CD4-positive, alpha-beta T cell treated with Interleukin-12 subunit alpha and Interleukin-12 subunit beta, for 1 hour (primary cell): ENCODE measurements around the gene CDK15.

ENCODE experiments used
- DNase-seq: peaks from one replicate; pipeline ENCODE4 v3.0.0-alpha.2; 2020

Gene CDK15

DNA sequence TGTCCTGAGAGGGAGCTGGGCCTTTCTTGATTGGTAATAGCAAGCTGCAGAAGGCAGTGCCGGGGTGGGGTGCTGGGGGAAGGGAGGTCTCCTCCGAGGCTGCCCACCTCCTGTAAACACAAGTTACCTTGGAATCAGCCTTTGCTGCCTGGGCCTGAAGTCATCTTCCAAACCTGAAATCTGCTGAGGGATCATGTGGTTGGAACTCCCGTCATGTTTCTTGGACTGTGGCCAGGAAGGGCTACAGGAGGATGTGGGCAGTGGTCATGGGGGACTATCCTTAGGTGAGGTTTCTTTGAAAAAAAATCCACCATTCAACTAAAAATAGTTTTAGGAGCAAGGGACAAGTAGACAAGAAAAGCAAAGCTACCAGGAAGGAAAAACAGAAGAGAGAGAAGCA lies 74.2 kb downstream of the CDK15 start:
- no peak for DNase-seq

DNA sequence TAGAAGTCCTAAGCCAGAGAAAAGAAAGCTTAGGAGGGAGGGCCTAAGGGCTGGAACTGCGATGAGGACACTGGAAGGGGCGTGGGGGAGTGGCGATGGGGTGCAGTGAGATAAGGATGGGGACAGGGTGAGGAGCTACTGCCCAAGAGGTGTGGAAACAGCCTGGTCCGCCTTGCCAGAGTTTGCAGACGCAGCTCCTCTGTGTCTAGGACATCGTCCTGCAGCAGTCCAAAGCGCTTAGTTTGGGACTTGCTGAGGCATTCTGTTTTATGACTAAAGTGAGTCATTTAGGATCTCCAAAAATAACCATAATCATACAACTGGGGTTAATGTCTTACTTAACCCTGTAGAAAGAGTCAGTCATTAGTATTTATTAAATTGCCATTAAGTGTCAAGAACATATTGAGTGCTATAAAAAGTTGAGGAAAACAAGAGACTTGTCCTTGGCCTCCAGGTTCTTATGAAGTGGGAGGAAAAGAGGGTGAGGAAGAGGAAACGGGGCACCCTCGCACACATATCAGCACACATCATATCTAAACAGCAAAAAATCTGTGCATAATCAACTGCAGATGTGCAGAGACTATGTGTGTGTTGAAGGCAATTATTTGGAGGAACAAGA lies 74.8 kb downstream of the CDK15 start:
- no peak for DNase-seq

DNA sequence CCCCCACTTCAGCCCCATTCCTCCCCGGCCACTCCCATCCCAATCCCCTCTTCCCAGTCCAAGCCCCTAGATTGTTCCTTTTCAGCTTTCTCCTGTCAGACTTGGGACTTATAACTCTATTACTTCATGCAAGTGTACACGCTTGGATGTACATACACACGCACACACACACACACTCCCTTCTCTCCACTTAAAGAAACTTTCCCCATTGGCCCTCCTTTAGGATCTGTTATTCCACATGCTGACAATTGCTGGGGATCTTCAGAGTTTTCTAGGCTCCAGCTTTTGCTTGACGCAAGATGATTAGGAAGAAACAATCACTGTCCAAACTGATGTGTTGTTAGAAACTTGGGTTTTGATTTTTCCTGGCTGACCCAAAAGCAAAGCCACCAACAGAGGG lies 75.4 kb downstream of the CDK15 start:
- no peak for DNase-seq

DNA sequence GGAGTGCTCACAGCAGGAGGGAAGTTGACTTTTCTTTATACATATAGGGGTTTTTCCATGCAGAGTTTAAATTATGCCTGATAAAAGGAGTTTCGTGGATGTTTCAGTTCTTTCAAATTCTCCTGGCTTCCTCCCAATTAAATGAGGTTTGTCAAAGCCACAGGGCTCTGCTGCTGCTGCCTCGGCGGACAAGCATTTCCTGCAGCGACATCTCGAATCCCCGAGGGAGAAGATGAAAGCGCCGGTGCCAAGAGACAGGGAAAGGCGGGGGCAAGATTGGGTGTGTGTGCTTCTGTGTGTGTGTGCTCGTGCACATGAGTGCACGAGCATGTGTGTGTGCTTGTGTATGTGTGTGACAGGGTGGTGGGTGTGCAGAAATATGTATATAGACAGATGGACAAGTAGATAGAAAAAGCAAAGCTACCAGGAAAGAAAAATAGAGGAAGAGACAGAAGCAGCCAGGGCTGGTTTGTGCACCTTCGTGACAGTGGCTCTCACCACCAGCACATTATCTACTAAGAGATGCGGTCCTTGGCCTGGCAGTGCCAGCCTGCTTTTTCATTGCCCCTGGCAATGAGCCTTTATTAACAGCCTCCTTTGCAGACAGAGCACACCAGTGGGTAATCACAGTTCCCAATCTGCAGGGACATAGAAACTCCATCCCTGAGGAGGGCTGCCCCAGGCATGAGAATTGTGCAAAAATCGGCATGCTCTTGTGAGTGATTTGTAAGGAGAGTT lies 76.2 kb downstream of the CDK15 start:
- no peak for DNase-seq

DNA sequence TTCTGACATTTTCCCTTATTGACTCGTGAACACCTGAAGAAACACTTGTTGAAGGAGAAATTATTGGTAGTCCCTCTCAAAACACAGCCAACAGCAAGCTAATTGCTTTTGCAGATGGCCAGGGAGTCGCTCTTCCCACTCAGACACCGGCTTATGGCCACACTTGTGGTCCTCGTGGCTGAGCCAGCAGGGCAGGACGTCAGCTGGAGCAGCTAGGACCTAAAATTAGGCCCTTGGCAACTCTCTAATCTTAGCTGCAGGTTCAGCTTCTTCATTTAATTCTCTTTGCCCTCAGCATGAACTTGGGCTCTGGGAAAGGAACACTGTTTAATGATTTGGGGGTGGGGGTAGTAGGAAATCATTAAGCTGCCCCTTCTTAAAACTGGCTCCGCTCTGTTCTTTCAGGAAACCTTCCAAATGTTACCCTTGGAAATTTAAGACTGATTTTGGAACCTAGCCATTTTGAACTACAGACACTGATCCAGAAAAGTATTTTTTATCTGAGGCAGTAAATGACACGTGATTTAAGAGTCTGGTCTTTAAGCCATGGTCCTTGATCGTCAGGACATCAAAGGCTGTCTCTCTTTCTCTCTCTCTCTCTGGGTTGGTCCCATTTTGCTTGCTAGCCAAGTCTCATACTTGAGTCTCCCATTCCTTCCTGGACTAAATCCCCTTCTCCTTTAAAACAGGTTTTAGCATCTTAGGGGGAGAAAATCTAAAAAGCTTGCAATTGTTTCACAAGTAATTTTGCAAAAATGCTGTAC lies 77.5 kb downstream of the CDK15 start:
- DNase-seq: no peak

DNA sequence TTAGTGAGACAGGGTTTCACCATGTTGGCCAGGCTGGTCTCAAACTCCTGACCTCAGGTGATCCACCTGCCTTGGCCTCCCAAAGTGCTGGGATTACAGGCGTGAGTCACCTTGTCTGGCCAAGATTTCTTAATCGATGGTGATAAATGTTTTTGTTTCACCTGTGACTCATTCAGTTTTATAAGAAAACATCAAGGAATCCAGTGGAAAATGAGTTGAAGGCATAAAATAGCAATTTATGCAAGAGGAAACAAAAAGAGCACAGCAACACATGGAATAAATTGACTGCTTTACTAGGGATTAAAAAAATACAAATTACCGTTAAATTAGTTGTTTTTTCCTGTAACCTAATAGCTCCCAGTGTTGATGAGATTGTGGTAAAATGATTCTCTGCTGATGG lies 80.2 kb downstream of the CDK15 start:
- DNase-seq: no peak

DNA sequence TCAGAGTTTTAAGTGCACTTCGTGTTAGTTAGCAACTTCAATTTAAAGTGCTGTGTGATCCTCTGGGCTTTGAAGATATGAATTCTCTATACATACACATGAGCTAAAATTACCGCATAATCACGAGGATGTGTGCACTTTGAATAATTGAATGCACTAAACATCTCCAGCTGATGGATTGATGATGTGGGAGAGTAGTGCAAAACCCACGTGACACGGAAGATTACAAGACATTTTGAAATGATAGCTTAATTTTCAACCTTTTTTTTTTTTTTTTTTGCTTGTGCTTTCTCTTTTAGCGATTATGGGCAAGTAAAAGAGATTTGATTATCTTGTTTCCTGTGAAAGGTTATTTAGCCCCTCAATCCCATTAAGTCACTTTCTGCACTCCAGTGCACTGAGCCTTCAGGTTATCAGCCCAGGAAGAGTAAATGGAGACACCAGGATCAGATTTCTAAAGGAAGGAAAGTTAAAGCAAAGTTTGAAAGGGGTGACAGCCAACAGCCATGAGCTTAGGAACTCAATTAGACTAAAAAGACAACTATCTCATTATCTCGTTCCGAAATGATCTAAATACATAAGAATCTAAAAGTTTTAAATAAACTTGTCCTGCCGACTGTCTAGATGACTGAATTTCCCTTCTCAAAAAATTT lies 81.6 kb downstream of the CDK15 start:
- DNase-seq: no peak

DNA sequence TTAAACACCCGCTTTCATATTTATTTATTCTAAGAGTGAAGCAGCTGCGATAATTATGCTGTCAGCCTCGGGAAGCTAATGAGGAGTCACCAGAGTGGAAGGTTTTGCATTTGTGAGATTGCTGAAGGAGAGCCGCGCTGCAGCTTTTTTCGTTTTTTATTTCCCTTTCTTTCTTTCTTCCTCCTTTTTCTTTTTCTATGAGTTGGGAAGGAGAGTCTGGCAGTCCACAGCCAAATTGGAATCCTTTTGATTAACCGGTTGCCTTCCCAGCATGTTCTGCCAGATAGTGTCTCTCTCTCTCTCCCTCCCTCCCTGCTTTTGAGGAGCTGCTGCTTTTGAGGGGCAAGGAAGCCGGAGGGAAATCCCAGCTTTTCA lies 82.1 kb downstream of the CDK15 start:
- no peak for DNase-seq

DNA sequence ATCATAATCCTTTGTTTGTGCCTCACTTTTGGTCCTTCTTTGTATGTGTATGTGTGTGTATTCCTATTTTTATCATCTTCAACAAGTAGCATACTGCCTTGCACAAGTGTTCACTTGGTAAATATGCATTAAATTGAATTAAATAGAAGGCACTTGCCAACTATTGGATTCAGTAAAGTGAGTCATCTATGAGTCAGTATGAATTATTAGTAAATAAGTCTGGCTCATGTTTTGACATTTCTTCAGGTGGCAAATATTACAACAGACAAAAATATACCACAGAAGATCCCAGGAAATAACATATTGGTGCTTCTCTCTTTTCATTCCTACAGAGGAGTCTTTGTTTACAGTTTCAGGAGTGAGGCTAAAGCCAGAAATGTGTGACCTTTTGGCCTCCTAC lies 84.1 kb downstream of the CDK15 start:
- no peak for DNase-seq

DNA sequence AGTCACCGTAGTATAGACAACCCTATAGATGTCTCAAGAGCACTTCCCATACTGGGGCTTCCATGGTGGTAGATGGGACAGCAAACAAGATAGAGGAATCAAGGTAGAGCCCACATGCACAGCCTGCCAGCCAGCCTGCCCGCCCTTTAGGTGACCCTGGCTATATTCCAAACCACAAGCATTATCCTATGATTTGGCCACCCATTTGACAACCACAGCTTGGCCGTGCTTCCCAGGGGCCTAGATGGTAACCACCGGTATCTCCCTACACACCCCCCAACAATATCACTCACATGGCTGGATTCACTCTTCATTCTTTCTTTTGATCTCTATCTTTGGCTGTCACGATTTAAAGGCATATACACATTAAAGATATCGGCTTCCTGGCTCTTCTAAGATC lies 85.3 kb downstream of the CDK15 start:
- no peak for DNase-seq

DNA sequence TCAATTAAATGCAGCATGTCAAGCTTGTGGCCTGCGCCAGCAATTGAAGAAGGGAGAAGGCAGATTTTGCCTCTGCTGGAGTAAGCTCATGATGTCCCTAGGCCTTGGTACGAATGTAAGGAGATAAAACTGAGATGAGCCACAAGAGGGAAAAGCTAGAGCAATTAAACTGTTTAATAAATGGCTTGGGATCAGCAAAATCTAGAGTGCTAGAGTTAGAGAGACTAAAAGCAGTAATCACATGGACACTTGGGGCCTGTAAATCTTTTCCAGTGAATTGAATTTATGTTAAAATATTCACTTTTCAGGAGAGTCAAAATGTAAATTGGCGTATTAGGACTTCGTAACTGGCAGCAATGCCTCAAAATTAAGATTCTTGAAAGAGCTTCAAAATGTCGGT lies 86.2 kb downstream of the CDK15 start:
- DNase-seq: no peak

DNA sequence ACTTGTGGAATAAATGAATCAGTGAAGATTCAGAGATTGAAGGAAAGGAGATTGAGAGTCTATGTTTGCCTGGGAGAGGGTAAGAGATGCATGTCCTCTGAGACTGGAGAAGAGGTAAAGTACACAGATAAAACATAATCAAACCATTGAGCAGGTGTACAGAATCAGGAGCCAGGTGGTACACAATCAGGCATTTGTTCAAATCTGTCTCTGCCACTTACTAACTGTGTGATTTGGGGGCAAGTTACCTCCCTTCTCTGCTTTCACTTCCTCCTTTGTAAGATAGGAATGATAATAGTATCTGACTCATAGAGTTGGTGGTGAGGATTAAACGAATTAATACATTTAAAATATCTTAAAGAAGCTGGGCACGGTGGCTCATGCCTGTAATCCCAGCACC lies 94.0 kb downstream of the CDK15 start:
- DNase-seq: no peak

DNA sequence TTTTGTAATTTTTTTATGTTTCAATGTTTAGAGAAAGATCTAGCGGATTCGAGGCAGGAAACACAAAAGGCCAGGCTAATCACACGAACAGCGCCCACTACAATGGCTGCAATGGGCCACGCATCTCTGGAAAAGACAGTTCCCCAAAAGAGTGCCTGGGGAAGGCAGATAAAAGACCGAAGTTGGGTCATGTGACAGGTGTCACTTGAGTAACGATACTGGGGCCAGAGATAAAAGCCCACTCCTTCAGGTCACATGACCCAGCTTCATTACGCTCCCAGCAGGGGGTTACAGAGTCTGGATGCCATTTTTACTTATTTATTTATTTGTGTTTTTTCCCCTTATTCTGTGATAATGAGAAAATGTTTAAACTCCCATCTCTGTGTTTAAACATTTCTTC lies 95.4 kb downstream of the CDK15 start:
- no peak for DNase-seq

DNA sequence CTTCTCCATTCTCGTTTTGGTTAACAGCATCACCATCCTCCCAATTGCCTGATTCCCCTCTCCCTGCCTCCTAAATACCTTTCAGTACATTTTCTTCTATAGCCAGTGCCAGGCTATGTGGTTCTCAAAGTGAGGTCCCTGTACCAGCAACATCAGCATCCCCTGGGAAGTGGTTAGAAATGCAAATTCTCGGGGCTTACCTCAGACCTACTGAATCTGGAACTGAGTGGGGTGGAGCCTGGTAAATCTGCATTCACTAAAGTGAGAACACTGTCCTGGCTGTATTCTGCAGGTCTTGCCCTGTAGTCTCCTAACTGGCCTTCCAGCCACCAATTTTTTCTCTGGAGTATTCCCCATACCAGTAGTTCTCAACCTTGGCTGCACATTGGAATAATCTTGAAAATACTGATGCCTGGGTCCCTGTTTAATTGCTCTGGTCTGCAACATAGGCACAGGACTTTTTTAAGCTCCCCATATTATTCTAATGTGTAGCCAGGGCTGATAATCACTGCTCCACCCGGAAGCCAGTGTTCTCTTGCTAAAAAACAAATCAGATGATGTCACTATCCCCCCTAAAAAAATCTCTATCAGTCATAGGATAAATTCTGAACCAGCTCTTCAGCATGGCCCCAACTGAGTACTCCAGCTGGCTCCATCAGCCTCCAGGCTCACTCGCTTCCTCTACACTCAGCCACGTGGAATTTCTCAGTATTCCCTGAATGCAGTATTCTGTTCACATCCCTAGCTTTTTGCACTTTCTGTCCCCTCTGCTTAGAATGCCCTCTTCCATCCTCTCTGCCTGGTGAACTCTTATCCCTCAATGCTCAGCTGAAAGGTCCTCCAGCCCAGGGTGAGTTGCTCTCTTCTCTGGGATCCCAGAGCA lies 98.4 kb downstream of the CDK15 start:
- DNase-seq: no peak

DNA sequence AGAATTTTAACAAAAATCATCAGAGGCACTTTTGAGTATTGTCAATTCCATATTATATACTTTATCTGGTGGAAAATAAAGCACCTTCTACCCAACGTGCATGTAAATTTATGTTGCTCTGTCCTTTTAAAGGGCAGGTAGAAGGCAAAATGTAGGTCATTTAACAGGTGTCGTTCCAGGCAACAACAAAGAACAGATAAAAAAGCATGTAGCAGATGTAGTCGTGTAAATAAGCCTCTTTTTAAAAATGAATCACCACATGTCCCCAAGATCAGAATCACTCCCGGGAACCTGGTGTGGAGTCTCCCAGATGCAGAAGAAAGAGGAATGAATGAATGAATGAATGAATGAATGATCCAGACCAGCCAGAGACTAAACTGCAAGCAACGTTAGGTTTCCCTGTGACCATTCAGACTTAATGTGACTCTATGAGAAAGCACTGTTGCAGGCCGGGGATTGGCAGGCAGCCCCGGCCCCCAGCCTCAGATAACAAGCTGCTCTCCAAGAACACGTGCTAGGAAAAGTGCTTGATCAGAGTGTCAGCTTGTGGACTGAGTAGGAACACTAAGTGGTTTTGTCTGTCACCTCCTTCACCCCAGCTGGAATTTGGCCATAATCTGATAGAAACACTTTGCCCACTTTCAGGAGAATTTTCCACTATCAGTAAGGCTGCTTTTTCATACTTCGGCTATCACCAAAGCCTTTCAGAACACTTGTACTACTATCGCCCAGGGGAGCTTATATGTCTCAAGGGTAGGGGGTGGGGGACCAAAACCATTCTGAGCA lies 100.6 kb downstream of the CDK15 start:
- DNase-seq: no peak

DNA sequence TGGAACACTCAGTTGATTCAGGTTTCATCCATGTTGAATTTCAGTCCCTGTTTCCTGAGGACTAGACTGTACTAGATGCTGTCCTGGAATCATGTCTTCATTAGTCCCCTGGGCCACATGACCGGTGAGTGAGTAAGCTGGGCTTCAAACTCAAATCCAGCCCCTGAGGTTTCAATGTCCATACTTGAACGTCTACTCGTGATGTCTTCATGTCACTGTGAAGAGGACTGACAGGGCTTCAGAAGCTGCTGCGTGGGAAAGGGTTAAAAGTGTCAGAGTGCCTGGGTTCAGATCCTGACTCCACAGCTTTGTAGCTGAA lies 101.2 kb downstream of the CDK15 start:
- DNase-seq: no peak

DNA sequence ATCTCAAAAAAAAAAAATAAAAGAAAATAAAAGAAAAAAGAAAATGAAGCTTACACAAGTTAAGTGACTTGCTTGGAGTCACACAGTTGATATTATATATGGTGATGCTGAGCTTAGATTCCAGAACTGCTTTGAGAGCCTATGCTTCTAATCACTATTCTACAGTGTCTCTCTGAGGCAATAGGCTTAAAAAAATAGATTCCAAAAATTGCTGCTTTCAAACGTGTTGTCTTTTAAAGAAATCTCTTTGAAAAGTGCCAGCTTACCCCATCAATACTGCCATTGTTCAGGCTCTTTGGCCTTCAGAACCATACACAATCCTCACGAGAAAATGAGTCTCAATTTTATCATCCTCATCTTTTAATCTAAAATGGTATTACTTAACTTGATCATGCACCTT lies 102.6 kb downstream of the CDK15 start:
- DNase-seq: no peak

DNA sequence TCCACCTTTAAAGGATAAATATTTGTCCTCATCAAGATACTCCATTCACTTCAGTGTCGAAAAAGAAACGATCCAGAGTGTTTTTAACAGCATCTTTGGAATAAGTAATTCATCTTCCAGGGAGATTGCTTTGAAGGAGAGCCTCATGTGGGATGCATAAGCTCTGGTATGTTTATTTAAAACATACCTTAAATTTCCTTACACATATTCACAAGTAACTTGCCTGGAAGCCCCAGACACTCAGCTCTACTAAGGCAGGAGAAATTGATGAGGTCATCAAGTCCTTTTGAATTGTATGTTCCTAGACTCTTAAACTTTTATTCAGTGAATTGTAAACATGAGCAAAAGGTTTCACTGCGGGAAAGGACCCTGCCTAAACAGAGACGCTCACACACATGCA lies 103.0 kb downstream of the CDK15 start:
- no peak for DNase-seq

DNA sequence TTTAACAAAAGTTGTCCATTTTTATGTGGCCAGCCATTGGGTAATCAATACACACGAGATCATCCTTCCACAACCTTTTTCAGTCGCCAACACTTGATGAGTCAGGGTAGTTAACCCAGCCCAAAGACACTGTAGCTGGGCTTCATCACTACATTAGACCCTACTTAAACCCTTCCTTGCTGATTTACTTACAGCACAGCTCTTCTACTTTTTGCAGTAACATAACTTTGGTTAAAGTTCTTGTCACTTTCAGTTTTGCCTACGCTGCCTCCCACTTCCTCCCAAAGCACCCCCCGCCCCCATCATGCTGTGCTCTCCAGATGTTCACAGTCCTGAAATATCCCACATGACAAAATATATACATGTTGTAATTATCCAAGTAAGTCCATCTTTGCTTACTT lies 103.6 kb downstream of the CDK15 start:
- no peak for DNase-seq

DNA sequence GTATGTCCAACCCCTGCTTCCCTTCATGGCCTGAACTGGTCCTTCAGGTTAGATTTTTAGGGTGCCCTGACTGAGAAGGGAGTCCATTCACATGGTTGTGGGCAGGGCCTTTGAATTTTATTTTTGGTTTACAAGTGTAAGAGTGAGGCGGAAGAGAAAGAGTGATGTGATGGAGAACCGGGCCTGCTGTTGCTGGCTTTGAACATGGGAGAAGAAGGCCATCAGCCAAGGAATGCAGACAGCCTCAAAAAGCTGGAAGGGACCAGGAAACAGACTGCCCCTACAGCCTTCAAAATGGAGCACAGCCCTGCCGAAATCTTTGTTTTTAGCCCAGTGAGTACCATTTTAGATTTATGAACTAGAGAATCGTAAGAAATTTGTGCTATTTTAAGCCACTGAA lies 105.0 kb downstream of the CDK15 start:
- no peak for DNase-seq

DNA sequence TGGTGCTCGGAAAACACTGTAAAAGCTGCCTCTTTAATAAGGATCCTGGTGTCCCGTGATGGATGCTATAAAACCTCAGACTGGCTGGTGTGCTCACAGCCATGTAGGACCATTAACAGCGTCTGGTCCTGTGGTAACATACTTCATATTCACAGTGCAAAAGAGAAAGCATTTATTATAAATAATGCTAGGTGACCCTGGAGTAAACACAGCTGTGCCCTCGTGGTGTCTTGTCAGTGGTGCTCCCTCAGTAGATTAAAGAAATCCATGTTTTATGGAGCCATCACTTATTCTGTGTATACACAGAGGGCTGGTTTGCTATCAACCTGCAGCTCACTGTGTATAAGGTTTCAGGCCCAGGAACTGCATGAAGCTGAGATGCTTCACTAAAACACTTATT lies 106.9 kb downstream of the CDK15 start:
- DNase-seq: no peak

DNA sequence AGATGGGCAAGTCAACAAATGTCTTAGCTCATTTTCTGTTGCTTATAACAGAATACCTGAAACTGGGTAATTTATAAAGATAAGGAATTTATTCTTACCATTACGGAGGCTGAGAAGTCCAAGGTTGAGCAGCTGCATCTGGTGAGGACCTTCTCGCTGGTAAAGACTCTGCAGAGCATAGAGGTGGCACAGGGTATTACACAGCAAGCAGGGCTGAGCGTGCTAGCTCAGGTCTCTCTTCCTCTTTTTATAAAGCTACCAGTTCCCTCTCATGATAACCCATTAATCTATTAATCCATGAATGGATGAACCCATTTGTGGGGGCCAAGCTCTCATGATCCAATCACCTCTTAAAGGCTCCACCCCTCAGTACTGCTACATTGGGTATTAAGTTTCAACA lies 109.1 kb downstream of the CDK15 start:
- no peak for DNase-seq
